ENCODE data around the gene GRIN1.

- no peak for TF ChIP-seq CTCF (IDR thresholded peaks at IDR 0.05)
- TF ChIP-seq POLR2A (IDR thresholded peaks at IDR 0.05), result no peak
- no peak for TF ChIP-seq POLR2AphosphoS5 (IDR thresholded peaks at IDR 0.05)
- no peak for TF ChIP-seq EP300 (IDR thresholded peaks at IDR 0.05; ENCODE audit: low read depth)
Observed at GRCh38 chr9:137204731-137205125, 65.8 kb downstream of the GRIN1 start.
